ENCODE measurements around the gene ELOVL3.
"Not testable (repeated sequence)": the region's sequence is repeated elsewhere in the genome, so short reads cannot be mapped to it uniquely, and the experiment has no call there.

The ELOVL3 gene

GRCh38 chr10:102229810-102230263 is 3.7 kb downstream of the ELOVL3 start:
- DNase-seq, result peak; percentile 4 to 41

- no peak for DNase-seq
Measured at GRCh38 chr10:102230264-102230860, 4.3 kb downstream of the ELOVL3 start.

DNA sequence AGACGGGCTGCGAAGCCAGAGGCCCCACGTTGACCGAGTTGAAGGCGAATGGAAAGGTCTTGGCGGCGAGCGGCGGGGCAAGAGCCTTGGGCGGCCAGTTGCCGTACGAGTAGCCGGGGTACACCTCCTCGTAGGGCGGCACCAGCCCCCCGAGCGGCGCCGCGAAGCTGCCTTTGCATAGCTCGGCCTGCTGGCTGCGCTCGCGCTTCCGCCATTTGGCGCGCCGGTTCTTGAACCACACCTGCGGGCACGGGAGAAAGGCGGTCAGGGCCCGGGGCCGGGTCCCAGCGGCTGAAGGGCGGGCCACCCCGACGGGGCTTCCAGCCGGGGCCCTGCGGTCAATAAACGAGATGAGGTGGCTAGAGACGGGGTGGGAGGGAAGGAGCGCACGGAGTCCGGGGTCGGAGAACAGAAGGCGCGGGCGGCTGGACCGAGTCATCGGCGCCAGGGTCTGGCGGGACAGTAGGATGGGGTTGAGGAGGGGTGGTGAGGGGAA is 4.8 kb downstream of the ELOVL3 start:
- no peak for DNase-seq

- DNase-seq, result no peak
Measured at GRCh38 chr10:102231357-102232318, 5.5 kb downstream of the ELOVL3 start.

GRCh38 chr10:102233997-102234396 is 7.9 kb downstream of the ELOVL3 start:
- DNase-seq, result no peak

- no peak for DNase-seq
Measured at GRCh38 chr10:102234888-102235597, 8.9 kb downstream of the ELOVL3 start.

DNA sequence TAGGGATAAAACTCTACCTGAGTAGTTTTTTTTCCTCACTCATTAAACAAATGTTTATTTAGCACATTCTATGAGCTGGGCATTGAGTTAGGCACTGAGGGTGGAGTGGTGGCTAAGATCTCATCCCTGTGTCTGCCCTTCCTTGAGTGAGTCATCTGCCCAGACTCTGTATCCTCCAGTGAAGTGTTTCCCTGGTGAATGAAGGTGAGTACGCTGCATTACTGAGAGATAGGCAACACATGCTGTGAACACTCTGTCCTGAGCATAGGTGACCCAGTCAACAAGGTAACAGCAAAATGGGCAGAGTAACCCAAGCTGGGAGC is 9.5 kb downstream of the ELOVL3 start:
- no peak for DNase-seq

DNA sequence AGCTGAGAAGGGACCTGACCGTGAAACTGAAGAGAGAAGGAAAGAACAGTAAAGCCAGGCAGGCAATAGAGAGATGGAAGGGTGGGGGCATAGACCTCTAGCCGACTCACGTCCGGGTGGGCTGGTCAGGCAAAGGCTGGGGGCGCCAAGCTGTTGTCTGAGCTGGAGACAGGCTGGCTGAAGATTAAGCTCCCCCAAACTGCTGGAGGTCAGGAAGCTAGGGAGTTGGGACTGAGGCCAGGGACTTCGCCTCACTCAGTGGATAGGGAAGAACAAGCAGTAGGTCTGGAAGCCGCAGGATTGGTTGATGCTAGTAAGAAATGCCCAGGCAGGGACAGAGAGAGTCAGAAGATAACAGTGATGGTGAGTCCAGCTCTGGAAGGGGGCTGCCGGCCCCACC is 9.9 kb downstream of the ELOVL3 start:
- no peak for DNase-seq

DNA sequence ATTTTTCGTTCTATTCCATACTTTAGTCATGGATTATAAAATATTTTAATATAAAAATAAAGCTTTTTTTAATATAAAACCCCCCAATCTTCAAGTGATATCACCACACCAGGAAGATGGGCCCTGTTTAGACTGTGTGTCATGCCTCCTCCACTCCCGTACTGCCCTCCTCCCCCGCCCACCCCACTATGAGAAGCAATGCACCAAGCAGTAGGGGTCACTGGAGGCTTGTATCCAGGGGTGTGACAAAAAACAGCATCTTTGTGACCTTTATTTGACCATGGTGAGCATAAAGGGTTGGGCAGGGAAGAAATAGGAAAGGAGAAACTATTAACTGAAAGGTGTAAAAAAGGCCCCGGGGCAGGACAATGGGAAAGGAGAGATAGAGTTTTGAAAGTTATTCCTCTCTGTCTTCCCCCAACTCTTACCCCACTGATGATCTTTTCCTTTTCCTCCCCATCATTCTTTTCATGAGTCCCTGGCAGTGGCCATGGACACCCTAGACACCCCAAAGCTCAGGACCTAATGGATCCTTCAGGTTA is 11.7 kb downstream of the ELOVL3 start:
- no peak for DNase-seq

DNA sequence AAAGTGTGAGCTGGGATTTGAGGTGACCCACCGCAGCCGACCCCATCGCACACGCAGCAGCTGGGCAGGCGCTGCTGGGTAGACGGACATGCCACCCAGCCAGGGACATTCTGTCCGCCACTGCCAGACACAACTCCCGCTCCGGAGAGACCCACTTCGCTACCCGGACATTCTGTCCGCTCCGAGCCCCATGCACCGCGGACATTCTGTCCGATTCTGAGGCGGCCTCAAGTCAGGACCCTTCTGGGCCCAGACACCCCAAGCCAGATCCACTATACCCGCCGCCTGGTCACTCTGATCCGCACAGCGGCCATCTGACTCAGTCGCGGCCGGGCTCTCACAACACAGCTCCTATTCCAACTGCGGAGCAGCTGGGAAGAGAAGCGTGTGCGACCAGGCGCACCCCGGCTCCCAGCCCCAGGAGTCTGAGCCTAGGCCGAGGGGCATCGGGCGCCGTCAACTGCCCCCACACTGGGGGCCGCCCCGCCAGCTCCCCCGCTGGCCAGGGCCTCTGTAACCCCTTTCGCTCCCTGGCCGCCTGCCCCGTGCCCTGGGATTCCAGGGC is 14.4 kb downstream of the ELOVL3 start:
- no peak for DNase-seq

- no peak for DNase-seq
Measured at GRCh38 chr10:102241032-102241443, 14.9 kb downstream of the ELOVL3 start.

DNA sequence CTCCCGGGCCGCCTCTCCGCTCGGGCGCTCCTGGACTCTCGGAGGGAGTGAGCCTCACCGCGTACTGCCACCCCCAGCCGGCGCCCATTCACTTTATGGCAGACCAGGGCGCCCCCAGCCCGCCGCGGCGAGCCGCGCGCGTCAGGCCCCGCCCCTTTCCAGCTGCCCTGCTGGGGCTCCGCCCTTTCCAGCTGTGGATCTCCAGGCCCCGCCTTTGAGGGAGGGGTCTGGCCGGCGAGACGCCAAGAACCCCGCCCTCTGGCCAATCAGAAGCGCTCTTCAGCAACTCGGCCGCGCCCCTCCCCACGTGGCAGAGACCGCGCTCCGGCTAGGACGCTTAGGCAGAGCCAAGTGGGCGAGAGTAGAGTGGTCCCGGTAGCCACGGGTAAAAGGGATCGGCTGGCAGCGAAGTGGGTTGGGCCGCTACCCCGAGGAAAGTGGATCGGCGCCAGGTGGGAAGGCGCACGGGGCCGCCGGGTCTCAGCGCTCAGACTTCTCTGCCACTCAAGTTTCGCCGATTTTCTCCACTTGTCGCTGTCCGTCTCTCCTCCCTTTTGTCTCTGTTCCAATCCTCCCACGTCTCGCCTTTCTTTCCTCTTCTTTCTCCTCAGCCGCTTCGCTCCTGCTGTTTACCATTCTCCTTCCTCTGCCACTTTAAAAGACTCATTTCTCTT is 15.5 kb downstream of the ELOVL3 start, which contains the start of gene PITX3:
Gene PITX3, minus strand, starts transcription at position 69 of the 674 bp plus-strand sequence. CDS start 9,432 bp downstream, outside the sequence.
- no peak for DNase-seq

DNA sequence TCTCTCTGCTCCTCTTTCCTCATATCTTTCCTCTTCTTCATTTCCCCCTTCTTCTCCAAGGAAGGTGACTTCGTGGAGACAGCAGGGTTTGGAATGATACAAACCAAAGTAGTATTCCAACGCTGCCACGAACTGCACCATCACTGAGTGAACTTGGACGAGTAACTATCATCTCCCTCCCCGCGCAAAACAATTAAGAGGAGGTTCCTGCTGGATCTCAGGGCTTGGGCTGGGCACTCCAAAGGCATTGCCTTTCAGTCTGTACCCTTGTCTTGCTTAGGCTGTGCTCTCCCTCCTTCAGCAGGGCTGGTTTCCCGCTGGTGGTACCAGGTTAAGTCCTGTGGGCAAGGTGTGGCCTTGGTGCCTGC is 16.0 kb downstream of the ELOVL3 start:
- no peak for DNase-seq

GRCh38 chr10:102243309-102243708 is 17.2 kb downstream of the ELOVL3 start:
- no peak for DNase-seq

- DNase-seq, result peak; percentile 97 to 98
Measured at GRCh38 chr10:102245082-102245931, 19.2 kb downstream of the ELOVL3 start, which contains the start of gene GBF1. TSS of gene GBF1 (plus strand) at chr10:102245532. CDS start at chr10:102258939, 13,407 bp downstream.

DNA sequence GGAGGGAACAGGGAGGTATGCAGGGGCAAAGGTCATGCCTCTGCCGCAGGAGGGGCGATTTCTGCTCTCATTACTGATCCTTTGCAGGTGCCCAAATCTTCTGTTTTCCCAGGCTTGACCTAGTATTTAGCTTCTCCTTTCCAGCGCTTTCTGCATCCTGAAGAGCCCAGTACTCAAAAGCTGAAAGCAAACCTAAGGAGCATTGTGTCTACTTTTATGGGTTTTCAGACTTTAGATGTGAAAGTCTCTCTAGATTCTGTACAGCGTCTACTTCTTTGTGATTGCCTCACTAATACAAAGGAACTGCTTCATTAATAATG is 19.8 kb downstream of the ELOVL3 start:
- DNase-seq, result no peak

GRCh38 chr10:102246261-102246660 is 20.2 kb downstream of the ELOVL3 start:
- DNase-seq, result no peak

GRCh38 chr10:102247734-102248133 is 21.6 kb downstream of the ELOVL3 start:
- DNase-seq, result no peak

- DNase-seq, result not testable (repeated sequence)
Measured at GRCh38 chr10:102252508-102252907, 26.4 kb downstream of the ELOVL3 start.

DNA sequence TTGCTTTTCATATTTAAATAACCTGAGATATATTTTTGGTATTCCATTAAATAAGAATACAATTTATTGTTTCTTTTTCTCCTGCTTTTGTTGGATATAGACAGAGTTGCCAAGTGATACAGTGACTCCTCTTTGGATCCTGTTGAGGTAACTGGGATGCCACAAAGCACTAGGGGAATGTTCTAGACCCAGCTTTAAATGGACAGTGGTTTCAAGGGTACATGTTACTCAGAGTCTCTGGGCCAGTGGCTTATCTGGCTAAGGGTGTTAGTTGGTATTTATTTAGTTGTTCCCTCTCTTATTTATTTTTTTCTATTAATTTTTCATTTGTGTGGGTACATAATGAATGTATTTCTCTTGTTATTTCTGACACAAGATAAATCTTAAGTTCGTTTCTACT is 28.3 kb downstream of the ELOVL3 start:
- DNase-seq, result no peak

- DNase-seq, result no peak
Measured at GRCh38 chr10:102255404-102255803, 29.3 kb downstream of the ELOVL3 start.

Data from cerebellar nuclear complex (tissue), 1 donor.